Mesothelial cell of epicardium (in vitro differentiated cells): ENCODE measurements around the gene IGF1R. TPM values are rescaled to one million over a fixed set of nuclear protein-coding genes. Genes with fewer than 3 reads are reported as not detected.
A peak's percentile ranks its signal among the peaks of the same experiment; 100 is the strongest.

ENCODE experiments used
- DNase-seq, 2 experiments: peaks; one replicate each; pipeline ENCODE4 v3.0.0; 2021; ENCODE audit warnings: low spot score in 2 of 2; ENCODE audit not compliant: unreplicated experiment in 2 of 2
- H3K27ac Mint-ChIP-seq: 2 replicates; pipeline ENCODE4 v1.8.0; 2021; ENCODE audit warnings: mixed read lengths
- H3K27me3 Mint-ChIP-seq: 2 replicates; pipeline ENCODE4 v1.8.0; 2021; ENCODE audit warnings: low read depth, mixed read lengths
- H3K36me3 Mint-ChIP-seq: 2 replicates; pipeline ENCODE4 v1.8.0; 2021; ENCODE audit warnings: mixed read lengths
- H3K4me1 Mint-ChIP-seq: 2 replicates; pipeline ENCODE4 v1.8.0; 2021; ENCODE audit warnings: mixed read lengths
- H3K4me3 Mint-ChIP-seq: 2 replicates; pipeline ENCODE4 v1.8.0; 2021; ENCODE audit warnings: mild to moderate bottlenecking, moderate library complexity, mixed read lengths
- H3K9me3 Mint-ChIP-seq: 2 replicates; pipeline ENCODE4 v1.8.0; 2021; ENCODE audit warnings: mixed read lengths
- total RNA-seq: library from RNA; stranded (reverse); gene quantifications from 3 replicates; pipeline ENCODE4 v1.2.1, GENCODE V29; 2021
- TF ChIP-seq, protein P1 (sequence below): fragments of 200-600 bp; sonication (generic); IDR thresholded peaks from one replicate; pipeline ENCODE4 v1.5.0; 2021; ENCODE audit warnings: antibody characterized with exemption; ENCODE audit not compliant: unreplicated experiment

Gene IGF1R
- total RNA-seq, 1 donor from 2014 or later, result 113 TPM

DNA sequence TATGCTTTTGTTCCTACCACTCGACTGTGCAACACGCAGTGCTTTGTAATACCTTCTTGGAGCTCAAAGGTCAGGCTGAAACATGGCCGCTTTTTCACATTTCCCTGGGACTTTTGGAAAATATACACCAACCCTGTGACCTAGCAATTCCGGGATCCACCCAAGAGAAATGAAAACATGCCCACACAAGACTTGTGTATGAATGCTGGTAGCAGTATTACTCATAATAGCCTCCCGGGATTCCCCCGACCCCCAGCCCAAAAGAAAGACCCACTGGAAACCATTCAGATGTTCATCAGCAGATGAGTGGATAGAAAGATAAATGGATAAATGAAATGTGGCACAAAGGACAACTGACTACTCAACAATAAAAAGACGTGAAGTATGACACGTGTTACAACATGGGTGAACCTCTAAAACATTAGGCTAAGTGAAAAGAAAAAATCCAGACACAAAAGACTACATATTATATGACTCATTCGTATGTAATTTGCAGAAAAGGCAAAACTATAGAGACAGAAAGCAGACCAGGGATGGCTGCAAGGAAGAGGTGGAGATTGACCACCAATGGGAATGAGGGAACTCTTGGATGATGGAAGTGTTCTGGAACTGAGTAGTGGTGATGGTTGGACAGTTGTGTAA is 255.2 kb downstream of the IGF1R start:
- H3K4me3 Mint-ChIP-seq, result no peak overlapping the region
- TF ChIP-seq, protein P1, sequence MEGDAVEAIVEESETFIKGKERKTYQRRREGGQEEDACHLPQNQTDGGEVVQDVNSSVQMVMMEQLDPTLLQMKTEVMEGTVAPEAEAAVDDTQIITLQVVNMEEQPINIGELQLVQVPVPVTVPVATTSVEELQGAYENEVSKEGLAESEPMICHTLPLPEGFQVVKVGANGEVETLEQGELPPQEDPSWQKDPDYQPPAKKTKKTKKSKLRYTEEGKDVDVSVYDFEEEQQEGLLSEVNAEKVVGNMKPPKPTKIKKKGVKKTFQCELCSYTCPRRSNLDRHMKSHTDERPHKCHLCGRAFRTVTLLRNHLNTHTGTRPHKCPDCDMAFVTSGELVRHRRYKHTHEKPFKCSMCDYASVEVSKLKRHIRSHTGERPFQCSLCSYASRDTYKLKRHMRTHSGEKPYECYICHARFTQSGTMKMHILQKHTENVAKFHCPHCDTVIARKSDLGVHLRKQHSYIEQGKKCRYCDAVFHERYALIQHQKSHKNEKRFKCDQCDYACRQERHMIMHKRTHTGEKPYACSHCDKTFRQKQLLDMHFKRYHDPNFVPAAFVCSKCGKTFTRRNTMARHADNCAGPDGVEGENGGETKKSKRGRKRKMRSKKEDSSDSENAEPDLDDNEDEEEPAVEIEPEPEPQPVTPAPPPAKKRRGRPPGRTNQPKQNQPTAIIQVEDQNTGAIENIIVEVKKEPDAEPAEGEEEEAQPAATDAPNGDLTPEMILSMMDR, result no peak
- H3K27ac Mint-ChIP-seq, result peak overlapping the region; percentile 52

DNA sequence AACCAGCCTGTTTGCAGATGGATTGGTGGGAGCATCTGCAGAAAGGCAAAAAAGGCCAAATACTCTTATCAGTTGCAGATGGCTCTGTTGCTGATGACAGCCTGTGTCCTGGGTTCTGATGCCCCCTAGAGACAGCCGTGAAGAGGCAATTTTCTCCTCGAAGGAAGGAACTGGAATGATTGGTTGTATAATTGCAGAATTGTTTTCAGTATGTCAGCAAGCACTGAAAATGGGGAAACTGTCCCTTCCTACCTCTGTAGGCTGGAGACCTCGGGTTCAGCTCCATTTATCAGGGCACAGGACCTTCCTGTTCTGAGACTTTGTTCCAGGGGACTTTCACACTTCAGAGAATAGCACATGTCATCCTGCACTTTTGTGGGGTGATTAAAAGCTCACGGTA is 256.2 kb downstream of the IGF1R start:
- no peaks in the 10 kb centered on the region for H3K9me3 Mint-ChIP-seq
- H3K27me3 Mint-ChIP-seq, result no peaks in the 10 kb centered on the region
- no peak overlapping the region for H3K27ac Mint-ChIP-seq
- no peak for DNase-seq
- no peak overlapping the region for H3K4me3 Mint-ChIP-seq
- H3K36me3 Mint-ChIP-seq, result peaks cover 8% of the 10 kb centered on the region
- peaks cover 41% of the 10 kb centered on the region for H3K4me1 Mint-ChIP-seq
- TF ChIP-seq, protein P1, result no peak

More for the DNA sequence above, 255.2 kb downstream of the IGF1R start:
- Mint-ChIP-seq H3K27me3 (no peaks in the 10 kb centered on the region), H3K4me1 (peaks cover 48% of the 10 kb centered on the region), H3K9me3 (no peaks in the 10 kb centered on the region), H3K36me3 (peaks cover 4% of the 10 kb centered on the region)
- DNase-seq, result no peak

DNA sequence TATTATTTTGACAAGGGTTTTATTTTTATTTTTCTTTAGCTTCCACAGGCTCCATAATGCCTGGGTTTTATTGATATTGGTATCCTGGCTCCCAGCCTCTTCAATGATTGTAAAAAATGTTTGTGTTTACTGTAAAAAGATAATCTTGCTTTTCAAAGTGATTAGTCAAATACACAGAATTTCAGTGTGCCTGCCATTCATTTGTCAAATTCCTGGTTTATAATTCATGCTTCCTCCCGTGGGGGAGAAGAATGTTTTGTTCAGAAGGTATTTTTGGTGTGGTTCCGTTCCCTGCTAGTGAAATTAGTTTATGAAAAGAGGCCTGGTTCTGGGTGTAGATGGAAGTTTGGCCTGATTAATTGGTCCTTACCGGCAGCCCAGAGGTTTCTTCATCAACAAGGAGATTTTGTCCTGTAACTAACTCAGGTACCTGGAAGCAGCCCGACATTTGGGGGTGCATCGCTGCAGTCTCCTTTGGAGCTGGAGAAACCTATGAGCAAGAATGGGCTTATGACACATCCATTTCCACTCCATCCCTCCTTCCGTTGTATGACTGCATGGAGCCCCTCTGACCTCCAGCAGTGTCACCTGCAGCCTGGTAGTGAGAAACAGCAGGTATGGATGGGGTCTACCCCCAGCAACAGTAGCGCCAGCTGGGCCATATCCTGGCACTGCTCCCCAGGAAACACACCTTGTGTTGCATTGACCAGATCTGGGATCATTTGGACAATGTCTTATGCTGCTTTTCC is 257.8 kb downstream of the IGF1R start:
- peaks cover 26% of the 10 kb centered on the region for H3K4me1 Mint-ChIP-seq
- H3K4me3 Mint-ChIP-seq, result no peak overlapping the region
- DNase-seq, result no peak
- peak overlapping the region; percentile 25 for H3K27ac Mint-ChIP-seq
- TF ChIP-seq, protein P1, result no peak
- peaks cover 21% of the 10 kb centered on the region for H3K36me3 Mint-ChIP-seq
- H3K27me3 Mint-ChIP-seq, result no peaks in the 10 kb centered on the region
- no peaks in the 10 kb centered on the region for H3K9me3 Mint-ChIP-seq

DNA sequence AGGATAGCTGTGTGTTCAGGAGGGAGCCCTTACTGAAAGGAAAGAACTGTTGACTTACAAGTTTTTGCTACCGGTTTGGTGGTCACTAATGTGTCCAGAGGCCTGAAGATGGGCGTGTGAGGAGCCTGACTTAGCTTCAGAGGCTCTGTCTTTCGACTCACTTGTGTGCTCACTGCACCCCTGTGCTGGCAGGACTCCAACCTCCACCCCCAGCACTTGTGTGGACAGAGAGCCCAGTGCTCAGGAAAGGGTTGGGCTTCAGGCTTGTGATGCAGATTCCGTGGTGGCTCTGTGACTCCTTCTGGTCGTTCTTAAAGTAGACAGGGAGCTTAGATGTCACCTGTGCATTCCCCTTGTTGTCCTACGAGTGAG is 258.4 kb downstream of the IGF1R start:
- Mint-ChIP-seq H3K4me1 (peaks cover 20% of the 10 kb centered on the region), H3K27me3 (no peaks in the 10 kb centered on the region), H3K27ac (peak overlapping the region; percentile 25), H3K4me3 (no peak overlapping the region), H3K9me3 (no peaks in the 10 kb centered on the region), H3K36me3 (peaks cover 22% of the 10 kb centered on the region)
- TF ChIP-seq, protein P1, result no peak
- no peak for DNase-seq

DNA sequence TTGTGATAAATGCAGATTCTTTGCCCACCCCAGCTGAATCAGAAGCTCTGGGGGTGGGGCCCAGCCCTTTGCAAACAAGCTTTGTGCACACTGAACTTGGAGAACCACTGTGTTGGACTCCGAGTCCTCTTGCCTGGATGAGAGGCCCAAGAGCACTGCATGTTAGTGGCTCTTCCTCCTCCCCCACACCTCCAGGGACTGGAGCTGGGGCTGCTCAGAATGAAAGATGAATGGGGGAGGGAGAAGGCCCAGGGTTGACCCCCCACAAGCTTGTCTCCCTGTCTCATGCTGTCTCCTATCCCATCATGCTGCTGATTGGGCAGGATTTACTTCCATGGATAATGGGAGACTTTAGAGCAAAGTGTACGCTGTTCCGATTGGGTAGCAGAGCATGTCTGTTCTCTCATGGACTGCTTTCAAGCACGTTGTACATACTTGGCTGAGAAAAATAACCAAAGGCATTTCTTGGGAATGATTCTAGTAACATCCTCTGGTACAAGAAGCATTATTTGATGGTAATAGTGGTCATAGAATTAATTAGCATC is 259.7 kb downstream of the IGF1R start:
- peaks cover 33% of the 10 kb centered on the region for H3K36me3 Mint-ChIP-seq
- H3K27me3 Mint-ChIP-seq, result no peaks in the 10 kb centered on the region
- peaks cover 18% of the 10 kb centered on the region for H3K4me1 Mint-ChIP-seq
- no peak for DNase-seq
- TF ChIP-seq, protein P1, result no peak
- no peak overlapping the region for H3K4me3 Mint-ChIP-seq
- no peaks in the 10 kb centered on the region for H3K9me3 Mint-ChIP-seq
- H3K27ac Mint-ChIP-seq, result no peak overlapping the region
